Fibroblast of lung (primary cell): ENCODE measurements around the gene HPSE2. TPM values are rescaled to one million over a fixed set of nuclear protein-coding genes. Genes with fewer than 3 reads are reported as not detected.

Experiments used
- DNase-seq, 2 donors: peaks; one replicate each; pipeline versions ENCODE4 v3.0.0 to v3.0.0-alpha.2; 2010; ENCODE audit warnings: low read depth in 2 of 2
- H2AFZ ChIP-seq: 2 replicates; pipeline ENCODE4 v1.5.1; 2012; ENCODE audit warnings: low read length, control low read depth, inconsistent platforms
- H3K27ac ChIP-seq: 2 replicates; pipeline ENCODE4 v1.5.1; 2011; ENCODE audit warnings: low read length, control low read depth; ENCODE audit not compliant: insufficient read depth
- H3K27me3 ChIP-seq: 2 replicates; pipeline ENCODE4 v1.5.1; 2011; ENCODE audit warnings: mild to moderate bottlenecking, low read length; ENCODE audit not compliant: control insufficient read depth, insufficient read depth
- H3K36me3 ChIP-seq: 2 replicates; pipeline ENCODE4 v1.5.1; 2011; ENCODE audit warnings: low read length; ENCODE audit not compliant: control insufficient read depth, insufficient read depth
- H3K4me1 ChIP-seq: 2 replicates; pipeline ENCODE4 v1.5.1; 2011; ENCODE audit warnings: low read length; ENCODE audit not compliant: control insufficient read depth, insufficient read depth; ENCODE audit errors: extremely low read depth
- H3K4me2 ChIP-seq: 2 replicates; pipeline ENCODE4 v1.5.1; 2011; ENCODE audit warnings: low read length, control low read depth; ENCODE audit not compliant: insufficient read depth; ENCODE audit errors: extremely low read depth
- H3K4me3 ChIP-seq, 4 experiments: fragments of 200-600 bp in 1 of 4; sonication (generic) in 1 of 4; replicated peaks in 1 of 4; 2 replicates each; pipeline ENCODE4 v1.5.1; 2011 to 2016; ENCODE audit warnings: low read length in 4 of 4, low read depth in 3 of 4, mild to moderate bottlenecking in 3 of 4, control low read depth in 2 of 4, inconsistent platforms in 1 of 4, mixed read lengths in 1 of 4; ENCODE audit not compliant: insufficient read depth in 1 of 4; ENCODE audit errors: control extremely low read depth in 1 of 4
- H3K79me2 ChIP-seq: 2 replicates; pipeline ENCODE4 v1.5.1; 2012; ENCODE audit warnings: mild to moderate bottlenecking, low read length, inconsistent platforms; ENCODE audit not compliant: control insufficient read depth, insufficient read depth
- H3K9ac ChIP-seq: 2 replicates; pipeline ENCODE4 v1.5.1; 2011; ENCODE audit warnings: mild to moderate bottlenecking, low read length, control low read depth; ENCODE audit not compliant: insufficient read depth
- H3K9me3 ChIP-seq: 2 replicates; pipeline ENCODE4 v1.5.1; 2012; ENCODE audit warnings: low read depth, low read length; ENCODE audit not compliant: control insufficient read depth, insufficient read depth
- H4K20me1 ChIP-seq: 2 replicates; pipeline ENCODE4 v1.5.1; 2011; ENCODE audit warnings: low read length; ENCODE audit not compliant: control insufficient read depth, insufficient read depth; ENCODE audit errors: extremely low read depth
- CTCF ChIP-seq, 2 donors: IDR thresholded peaks in 1 of 2; conservative IDR thresholded peaks in 1 of 2; 1 replicate in 1 of 2; 2 replicates in 1 of 2; pipeline ENCODE4 v1.5.1; 2011 to 2012; ENCODE audit warnings: low read length in 2 of 2, control low read depth in 1 of 2, inconsistent platforms in 1 of 2, low read depth in 1 of 2, mild to moderate bottlenecking in 1 of 2
- EZH2 ChIP-seq: IDR thresholded peaks from 2 replicates; pipeline ENCODE4 v1.5.1; 2012; ENCODE audit warnings: low read length, control low read depth, mild to moderate bottlenecking; ENCODE audit errors: missing control alignments
- polyA plus RNA-seq, 2 donors: library from polyadenylated mRNA; depleted of rRNA in 1 of 2; stranded (reverse) in 1 of 2; unstranded in 1 of 2; fragments of >200 nt; gene quantifications; 2 replicates each; pipeline ENCODE4 v1.2.1, GENCODE V29; 2011 to 2012; ENCODE audit warnings: missing spikeins in 1 of 2
- total RNA-seq: library from RNA; depleted of rRNA; stranded (reverse); fragments of >200 nt; gene quantifications from 2 replicates; pipeline ENCODE4 v1.2.1, GENCODE V29; 2014

HPSE2 gene
- total and polyA plus RNA-seq, 2 donors (not counting 1 experiment from before 2014, with no cell fraction given): 0.02 to 0.17 TPM

GRCh38 chr10:98533241-98533640, 702.4 kb downstream of the HPSE2 start:
- no peak overlapping the region for H2AFZ ChIP-seq
- H3K36me3 ChIP-seq: no peaks in the 10 kb centered on the region
- H3K27me3 ChIP-seq: no peaks in the 10 kb centered on the region
- TF ChIP-seq EZH2 (no peak), CTCF (conservative IDR thresholded peaks at IDR 0.05 in 1 of 2, IDR thresholded peaks at IDR 0.05 in 1 of 2; ENCODE audit: low read depth in 1 of 2, low read length in 2 of 2) (no peak)
- no peak for DNase-seq
- H3K4me3 ChIP-seq: no peak overlapping the region
- H3K27ac ChIP-seq: no peak overlapping the region
- H3K9me3 ChIP-seq: no peaks in the 10 kb centered on the region
- H3K4me2 ChIP-seq: no peak overlapping the region
- H4K20me1 ChIP-seq: peaks cover 1% of the 10 kb centered on the region
- H3K4me1 ChIP-seq: no peaks in the 10 kb centered on the region
- no peak overlapping the region for H3K9ac ChIP-seq
- no peaks in the 10 kb centered on the region for H3K79me2 ChIP-seq

GRCh38 chr10:98528805-98529183, 706.9 kb downstream of the HPSE2 start:
- no peak overlapping the region for H3K4me2 ChIP-seq
- no peak for DNase-seq
- no peaks in the 10 kb centered on the region for H3K36me3 ChIP-seq
- no peak overlapping the region for H2AFZ ChIP-seq
- no peak overlapping the region for H3K4me3 ChIP-seq
- H3K27ac ChIP-seq: no peak overlapping the region
- no peak overlapping the region for H3K9ac ChIP-seq
- no peaks in the 10 kb centered on the region for H3K4me1 ChIP-seq
- H3K9me3 ChIP-seq: no peaks in the 10 kb centered on the region
- TF ChIP-seq EZH2: no peak
- no peak for TF ChIP-seq CTCF (conservative IDR thresholded peaks at IDR 0.05 in 1 of 2, IDR thresholded peaks at IDR 0.05 in 1 of 2; ENCODE audit: low read depth in 1 of 2, low read length in 2 of 2)
- H4K20me1 ChIP-seq: peaks cover 1% of the 10 kb centered on the region
- no peaks in the 10 kb centered on the region for H3K79me2 ChIP-seq
- no peaks in the 10 kb centered on the region for H3K27me3 ChIP-seq

- no peak overlapping the region for H3K27ac ChIP-seq
- H3K4me2 ChIP-seq: peak overlapping the region; percentile 32
- H3K79me2 ChIP-seq: no peaks in the 10 kb centered on the region
- H4K20me1 ChIP-seq: peaks cover 1% of the 10 kb centered on the region
- H3K36me3 ChIP-seq: no peaks in the 10 kb centered on the region
- TF ChIP-seq CTCF (conservative IDR thresholded peaks at IDR 0.05 in 1 of 2, IDR thresholded peaks at IDR 0.05 in 1 of 2; ENCODE audit: low read depth in 1 of 2, low read length in 2 of 2) (no peak), EZH2 (no peak)
- H3K4me3 ChIP-seq: no peak overlapping the region
- no peaks in the 10 kb centered on the region for H3K9me3 ChIP-seq
- no peak overlapping the region for H3K9ac ChIP-seq
- DNase-seq: peak in 1 of 2 donors; percentile 23
- H3K27me3 ChIP-seq: no peaks in the 10 kb centered on the region
- no peaks in the 10 kb centered on the region for H3K4me1 ChIP-seq
- no peak overlapping the region for H2AFZ ChIP-seq
Observed at GRCh38 chr10:98528166-98528804, 707.4 kb downstream of the HPSE2 start.
